ENCODE results near the gene JADE2.

- no peak for TF ChIP-seq CTCF (IDR thresholded peaks at IDR 0.05; ENCODE audit: low read length)
- no peak for TF ChIP-seq EZH2 (IDR thresholded peaks at IDR 0.05; ENCODE audit: borderline replicate concordance, low read length)
Observed at GRCh38 chr5:134609232-134609851, 83.9 kb downstream of the JADE2 start.

Measured in OCI-LY1 (cell line).